ENCODE results near the gene TMEM164.

TMEM164 gene

DNA sequence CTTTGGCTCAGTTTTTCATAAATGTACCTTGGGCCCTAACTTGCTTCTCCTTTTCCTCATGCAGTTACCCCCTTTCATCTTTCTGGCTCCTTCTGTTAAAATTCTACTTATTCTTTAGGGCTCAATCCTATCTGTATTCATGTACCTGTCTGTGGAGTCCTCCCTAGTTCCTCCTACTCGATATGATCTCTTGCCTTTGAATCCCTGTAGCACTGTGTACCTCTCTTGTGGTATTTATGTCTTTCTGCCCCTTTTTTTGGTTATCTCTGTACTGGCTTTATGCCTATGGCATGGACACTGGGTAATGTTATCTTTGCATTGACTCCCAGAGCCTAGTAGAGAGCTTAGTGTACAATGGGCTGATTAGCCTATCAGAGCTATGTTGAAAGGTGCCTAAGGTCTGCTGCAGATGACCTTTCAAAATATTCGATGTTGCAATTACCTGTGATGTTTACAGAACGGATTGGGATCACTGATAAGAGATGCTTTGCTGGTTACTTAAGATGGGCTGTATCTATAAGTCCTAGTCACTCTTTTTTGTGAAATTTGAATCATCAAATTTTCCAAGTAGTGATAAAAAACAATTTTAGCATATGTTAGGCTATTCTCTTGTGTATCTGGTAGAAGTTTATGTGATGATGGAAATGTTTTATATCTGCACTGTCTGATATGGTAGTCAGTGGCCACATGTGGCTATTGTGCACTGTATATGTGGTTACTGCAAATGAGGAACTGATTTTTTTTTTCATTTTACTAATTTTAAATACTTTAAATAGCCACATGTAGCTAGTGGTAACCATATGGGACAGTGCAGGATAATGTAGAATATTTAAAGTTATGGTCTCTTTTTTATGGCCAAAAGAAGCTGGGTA is 33.5 kb downstream of the TMEM164 start:
- no peak for DNase-seq

DNA sequence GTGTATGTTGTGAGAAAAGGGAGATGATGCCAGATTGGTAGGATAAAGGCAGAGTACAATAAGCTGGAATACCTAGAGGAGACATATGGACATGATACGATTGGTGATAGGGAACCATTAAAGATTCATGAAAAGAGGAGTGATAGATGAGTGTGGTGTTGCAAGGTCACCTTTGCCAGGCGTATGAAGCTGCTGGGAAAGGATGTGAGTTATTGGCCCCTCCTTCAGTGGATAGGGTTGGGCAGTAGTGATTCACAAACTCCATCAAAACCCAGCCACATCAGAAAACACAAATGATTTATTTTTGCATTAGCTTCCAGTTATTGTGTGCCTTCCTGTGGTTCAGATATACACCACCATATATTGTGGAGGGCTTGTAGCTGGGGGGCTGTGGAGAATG is 34.3 kb downstream of the TMEM164 start:
- no peak for DNase-seq

DNA sequence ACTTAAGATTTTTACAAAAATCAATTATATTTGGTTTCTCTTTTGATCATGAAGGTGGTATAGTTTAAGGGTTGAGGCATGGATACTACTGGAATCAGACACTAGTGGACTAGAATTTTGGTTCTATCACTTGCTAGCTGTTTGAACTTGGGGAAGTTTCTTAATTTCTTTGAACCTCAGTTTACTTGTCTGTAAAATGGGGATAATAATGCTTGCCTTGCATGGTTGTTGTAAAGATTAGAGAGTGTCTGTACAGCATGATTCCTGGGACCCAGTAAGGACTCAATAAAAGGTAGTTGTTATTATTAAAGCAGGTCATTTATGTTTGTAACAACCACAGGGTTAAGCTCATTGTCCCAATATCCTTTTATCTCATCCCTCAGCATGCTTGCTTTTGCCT is 36.0 kb downstream of the TMEM164 start:
- DNase-seq = no peak

DNA sequence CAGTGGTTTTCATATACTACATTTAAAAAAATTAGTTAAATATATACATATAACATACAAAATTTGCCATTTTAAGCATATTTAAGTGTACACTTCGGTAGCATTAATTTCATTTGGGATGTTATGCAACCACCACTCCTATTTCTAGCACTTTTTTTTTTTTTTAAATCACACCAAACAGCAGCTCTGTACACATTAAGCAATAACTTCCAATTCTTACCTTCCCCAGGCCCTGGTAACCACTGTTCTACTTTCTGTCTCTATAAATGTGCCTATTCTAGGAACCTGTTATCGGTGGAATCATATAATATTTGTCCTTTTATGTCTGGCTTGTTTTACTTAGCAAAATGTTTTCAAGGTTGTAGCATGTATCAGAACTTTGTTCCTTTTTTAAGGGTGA is 39.1 kb downstream of the TMEM164 start:
- no peak for DNase-seq

DNA sequence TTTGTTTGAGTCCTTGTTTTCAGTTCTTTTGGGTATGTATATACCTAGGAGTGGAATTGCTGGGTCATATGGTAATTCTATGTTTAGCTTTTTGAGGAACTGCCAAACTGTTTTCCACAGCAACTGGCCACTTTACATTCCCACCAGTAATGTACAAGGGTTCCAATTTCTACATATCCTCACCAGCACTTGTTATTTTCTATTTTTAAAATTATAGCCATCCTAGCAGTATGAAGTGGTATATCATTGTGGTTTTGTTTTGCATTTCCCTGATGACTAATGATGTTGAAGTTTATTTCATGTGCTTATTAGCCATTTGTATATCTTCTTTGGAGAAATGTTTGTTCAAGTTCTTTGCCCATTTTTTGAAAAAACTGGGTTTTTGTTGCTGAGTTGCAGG is 39.6 kb downstream of the TMEM164 start:
- DNase-seq = no peak

DNA sequence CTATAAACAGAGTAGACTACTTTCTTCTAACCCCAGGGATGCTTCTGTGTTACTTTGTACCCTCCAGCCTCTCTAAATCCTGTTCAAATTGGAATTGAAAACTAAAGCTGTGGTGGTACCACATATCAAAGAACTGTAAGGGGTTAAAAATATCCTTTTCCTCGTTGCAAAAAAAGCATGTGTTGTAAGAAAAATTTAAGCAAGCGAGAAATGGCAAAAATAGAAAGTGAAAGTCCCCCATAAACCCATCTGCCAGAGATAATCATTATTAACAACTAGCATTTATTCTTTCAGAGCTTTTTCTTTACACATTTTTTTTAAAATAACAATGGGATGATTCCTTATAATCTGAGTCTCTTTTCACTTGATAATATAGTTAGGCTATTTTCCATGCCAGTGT is 40.6 kb downstream of the TMEM164 start:
- DNase-seq = no peak

DNA sequence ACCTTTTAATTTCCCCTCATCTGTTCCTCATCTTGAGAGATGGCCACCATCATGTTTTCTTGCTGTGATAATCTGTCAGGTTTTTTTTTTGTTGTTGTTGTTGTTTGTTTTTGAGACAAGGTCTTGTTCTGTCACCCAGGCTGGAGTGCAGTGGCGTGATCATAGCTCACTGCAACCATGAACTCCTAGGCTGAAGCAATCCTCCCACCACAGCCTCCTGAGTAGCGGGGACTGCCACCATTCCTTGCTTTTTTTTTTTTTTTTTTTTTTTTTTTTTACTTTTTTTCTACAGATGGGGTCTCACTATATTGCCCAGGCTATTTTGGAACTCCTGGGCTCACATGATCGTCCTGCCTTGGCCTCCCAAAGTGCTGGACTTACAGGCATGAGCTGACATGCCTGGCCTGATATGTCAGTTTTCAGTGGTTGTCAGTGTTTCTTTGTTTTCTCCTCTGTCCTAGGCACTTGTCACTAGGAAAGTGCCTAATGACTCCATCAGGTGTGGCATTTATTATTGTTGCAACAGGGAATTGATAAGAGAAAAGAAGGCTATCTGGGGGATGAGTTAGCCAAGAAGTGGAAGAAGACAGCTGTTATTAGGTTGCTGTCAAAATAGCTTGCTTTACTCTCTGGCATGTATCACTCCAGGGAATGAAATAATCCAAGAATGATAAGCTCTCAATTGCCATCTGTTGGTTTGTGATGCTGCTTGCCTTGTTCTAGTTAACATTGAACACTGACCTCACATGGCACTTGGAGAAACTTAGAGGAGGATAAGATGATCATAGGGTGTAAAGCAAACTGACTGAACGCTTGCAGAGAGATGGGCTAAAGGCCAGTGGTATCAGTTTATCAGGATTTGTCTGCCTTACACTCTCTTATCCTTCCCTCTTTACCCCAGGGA is 41.7 kb downstream of the TMEM164 start:
- no peak for DNase-seq

DNA sequence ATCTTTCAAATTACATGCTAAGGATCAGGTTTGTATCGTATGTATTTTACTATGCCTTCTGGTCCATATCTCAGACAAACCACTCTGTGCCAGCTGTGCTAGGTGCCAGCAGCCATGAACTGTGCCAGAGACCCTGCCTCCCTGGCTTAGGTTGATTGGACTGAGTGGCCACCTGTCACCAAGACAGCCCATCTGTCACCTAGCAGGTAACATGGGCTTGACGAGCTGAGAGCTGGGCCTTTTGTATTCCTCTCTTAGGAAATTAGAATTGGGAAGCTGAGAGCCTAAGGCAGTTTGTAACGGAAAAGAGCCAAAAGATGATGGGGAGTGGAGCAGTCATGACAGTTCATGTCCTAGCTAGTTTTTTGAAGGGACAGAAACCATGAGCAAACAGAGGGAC is 42.5 kb downstream of the TMEM164 start:
- DNase-seq = no peak

DNA sequence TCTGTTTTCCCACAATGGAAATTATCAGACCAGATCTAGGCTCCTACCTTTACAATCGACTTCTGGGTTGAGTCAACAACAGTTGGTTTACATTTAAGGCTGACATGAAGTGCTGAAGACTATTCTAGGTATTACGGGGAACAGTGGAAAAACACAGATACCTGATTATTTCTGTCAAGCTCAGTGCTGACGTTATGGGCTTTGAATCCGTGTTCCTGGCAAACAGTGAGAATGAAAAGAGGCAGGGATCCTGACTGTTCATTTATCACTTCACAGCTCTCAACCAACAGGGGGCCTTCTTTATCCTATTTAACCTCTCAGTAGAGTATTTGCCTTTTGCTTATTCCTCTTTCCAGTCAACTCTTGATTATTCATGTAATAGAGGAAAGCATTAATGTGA is 43.1 kb downstream of the TMEM164 start:
- no peak for DNase-seq

DNA sequence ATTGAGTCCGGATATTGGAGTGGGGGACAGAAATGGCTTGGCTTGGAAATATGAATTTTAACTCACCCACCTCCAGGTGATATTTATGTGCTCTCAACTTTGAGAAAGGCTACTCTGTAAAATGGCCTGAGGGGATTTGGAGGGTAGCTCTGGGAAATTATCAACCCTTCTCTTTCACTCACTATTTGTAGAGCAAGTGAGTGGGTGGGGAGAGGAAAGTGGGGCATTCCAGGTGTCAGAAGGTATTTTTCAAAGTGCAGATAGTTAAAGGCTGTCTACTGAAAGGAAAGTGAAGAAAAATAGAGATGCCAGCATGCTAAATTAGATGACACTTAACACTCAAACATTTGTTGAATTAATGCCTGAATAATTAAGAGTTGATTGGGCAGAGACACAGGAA is 44.1 kb downstream of the TMEM164 start:
- DNase-seq = no peak

DNA sequence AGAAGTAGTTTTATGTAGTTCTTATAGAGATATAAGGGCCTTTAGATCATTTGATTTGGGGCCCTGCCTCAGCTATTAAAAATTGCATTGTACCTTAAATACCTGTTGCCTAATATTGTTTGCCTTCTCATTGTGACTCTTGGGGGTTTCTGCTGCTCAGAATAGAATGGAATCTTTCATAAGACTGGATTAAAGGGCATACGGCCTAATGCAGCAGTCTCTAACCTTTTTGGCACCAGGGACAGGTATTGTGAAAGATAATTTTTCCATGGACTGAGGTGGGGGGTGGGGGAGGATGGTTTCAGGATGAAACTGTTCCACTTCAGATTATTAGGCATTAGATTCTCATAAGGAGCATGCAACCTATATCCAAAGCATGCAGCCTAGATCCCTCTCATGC is 46.2 kb downstream of the TMEM164 start:
- DNase-seq = no peak

DNA sequence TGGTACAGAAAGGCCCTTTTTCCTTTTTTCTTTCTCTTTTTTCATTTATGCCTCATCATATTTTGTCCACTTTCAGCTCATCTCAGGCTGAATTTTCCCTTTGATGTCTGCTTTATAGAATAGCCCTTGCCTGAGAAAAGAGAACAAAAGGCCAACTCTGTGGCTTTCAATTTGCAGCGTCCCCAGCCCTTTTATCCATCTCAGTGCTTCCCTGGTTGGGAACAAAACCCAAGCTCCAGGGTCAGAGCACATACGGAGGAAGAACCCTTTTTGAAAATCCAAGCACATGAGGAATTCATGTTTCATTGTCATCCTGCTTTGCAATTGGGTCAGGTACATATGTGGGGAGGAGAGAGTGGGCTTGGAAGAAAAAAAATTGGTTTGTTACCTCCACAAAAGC is 47.5 kb downstream of the TMEM164 start:
- DNase-seq = no peak

DNA sequence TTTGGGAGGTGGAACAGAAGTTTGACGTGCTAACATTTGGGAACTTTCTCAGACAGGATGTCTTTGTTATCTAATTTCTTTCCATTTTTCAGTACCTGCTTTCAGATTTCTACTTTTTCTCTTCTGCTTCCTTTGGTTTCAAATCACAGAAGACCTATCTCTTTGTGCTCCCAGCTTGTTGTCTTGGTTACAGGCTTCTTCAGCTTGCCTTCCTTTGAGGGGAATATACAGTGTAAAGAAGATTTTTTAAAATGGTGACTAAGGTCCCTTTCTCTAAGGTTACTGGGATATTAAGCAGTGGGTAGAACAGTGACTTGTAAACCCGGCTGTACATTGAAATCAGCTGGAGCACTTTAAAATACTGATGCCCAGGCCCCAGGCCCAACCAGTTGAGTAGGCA is 48.0 kb downstream of the TMEM164 start:
- DNase-seq = no peak

DNA sequence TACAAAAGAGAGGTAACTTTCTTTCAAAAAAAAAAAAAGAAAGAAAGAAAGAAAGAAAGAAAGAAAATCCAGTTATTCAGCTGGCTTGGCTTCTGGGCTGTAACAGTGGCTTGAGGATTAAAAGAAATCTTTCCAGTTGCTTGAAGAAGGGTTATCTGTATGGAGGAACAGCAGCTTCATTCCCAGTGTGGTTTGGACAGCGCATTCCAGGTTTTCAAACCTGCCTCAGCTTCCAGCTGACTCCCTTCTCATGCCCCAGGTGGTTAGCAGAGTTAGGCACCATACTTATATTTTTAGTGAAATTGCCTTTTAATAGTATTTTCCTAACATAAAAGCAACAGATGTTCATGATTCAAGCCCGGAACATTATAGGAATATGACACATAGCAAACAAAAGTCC is 48.6 kb downstream of the TMEM164 start:
- no peak for DNase-seq

DNA sequence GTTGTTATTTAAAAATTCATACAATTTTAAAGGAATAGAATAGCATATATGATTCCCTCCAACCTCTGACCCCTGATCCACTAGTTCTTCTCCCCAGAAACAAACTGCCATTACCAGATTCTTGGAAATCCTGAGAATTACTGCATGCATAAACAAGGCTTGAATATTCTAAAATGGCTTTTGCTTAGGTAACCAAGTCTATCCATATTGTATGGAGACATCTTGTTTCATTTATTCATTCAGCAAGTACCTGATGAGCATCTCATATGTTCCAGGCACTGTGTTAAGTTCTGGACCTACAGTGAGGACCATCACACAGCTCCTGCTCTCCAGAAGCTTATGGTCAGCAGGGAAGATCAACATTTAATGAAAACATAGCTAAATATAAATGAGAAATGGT is 49.4 kb downstream of the TMEM164 start:
- DNase-seq = no peak

DNA sequence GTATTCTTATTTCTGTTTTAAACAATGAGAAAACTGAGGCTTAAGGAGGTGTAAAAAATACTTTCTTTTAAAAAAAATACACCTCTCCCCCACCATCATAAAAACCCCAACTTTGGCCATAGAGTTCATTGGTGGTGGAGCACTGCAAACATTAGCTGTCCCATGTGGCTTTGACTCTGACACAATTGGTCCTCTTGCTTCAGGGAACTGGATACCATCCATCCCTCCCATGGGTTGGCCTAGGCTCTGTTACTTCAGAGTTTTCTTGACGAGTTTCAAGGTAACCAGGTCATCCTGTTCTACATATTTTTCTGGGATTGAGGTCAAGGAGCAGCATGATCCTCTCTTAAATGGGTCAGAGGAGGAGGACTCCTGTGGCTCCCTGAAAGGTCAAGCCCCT is 50.5 kb downstream of the TMEM164 start:
- no peak for DNase-seq

DNA sequence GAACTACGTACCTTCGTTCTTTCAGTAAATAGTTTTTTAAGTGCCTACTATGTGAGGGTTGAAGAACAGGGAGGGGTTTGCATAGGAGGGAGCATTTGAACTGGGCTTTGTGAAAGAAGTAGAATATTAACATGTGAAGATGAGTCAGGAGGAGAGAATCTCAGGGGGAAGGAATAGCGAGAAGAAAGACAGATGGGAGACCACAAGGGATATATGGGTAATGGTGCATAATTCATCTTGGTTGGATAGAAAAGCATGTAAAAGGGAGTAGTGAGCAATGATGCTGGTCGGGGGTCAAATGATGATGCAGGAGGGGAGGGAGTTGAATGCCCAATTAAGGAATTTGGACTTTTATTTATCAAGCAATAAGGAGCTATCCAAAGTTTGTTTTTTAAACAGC is 52.7 kb downstream of the TMEM164 start:
- no peak for DNase-seq

DNA sequence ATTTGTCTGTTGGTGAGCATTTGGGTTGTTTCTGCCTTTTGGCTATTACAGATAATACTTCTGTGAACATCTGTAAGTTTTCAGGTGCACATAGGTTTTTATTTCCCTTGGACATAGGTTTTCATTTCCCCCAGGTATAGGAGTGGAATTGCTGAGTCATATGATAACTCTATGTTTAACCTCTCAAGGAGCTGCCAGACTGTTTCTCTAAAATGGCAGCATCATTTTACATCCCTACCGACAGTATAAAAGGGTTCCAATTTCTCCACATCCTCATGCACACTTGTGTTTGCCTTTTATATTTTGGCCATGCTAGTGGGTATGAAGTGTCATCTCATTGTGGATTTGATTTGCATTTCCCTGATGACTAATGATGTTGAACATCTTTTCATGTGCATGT is 53.5 kb downstream of the TMEM164 start:
- no peak for DNase-seq

DNA sequence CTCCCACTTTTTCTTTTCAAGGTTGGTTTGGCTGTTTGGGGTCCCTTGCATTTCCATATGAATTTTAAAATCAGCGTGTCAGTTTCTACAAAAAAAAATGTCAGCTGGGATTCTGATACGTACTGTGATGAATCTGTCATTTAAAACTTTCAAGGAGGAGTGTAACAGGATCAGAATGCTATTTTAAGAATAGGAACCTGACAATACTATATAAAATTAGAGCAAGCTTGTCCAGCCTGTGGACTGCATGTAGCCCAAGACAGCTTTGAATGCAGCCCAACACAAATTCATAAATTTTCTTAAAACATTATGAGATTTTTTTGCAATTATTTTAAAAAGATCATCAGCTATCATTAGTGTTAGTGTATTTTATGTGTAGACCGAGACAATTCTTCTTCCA is 56.5 kb downstream of the TMEM164 start:
- DNase-seq = no peak

DNA sequence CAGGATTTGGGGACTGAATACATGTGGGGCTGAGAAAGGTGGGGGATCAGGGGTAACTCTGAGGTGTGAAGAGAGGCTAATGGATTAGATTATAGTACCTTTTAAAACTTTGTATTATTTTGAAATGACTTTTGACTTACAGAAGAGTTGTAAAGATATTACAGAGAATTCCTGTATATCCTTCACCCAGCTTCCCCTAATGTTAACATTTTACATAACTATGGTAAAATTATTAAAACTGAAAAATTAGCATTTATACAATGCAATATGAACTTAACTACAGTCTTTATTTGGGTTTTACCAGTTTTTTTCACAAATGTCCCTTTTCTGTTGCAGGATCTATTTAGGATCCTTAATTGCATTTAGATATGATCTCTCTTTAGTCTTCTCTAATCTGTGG is 57.4 kb downstream of the TMEM164 start:
- no peak for DNase-seq

DNA sequence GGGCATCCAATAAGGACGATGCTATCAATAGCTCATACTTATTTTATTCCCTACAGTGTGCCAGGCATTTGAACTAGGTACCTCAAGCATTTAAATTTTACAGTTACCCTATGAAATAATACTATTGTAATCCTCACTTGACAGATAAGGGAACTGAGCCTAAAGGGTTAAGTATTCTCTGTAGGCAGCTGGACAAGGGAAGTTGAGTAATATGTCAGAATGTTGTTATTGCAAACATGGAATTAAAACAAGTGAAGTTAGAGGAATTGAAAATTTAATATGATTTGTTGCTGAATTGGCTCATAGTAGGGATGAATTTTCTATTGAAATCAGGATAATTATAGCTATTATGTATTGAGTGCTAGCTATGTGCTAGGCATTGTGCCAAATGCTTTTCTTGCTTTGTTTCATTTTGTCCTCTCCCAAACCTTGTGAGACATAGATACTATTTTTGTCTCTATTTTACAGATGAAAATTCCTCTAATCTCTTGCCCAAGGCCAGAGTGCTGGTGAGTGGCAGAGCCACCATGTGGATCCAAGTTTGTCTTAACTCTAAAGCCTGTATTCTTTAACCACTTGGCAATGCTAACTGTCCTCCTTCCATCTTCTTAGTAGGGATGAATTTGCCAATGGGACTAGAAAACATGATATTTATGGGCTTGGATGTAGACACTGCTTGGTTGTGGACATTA is 58.1 kb downstream of the TMEM164 start:
- no peak for DNase-seq

DNA sequence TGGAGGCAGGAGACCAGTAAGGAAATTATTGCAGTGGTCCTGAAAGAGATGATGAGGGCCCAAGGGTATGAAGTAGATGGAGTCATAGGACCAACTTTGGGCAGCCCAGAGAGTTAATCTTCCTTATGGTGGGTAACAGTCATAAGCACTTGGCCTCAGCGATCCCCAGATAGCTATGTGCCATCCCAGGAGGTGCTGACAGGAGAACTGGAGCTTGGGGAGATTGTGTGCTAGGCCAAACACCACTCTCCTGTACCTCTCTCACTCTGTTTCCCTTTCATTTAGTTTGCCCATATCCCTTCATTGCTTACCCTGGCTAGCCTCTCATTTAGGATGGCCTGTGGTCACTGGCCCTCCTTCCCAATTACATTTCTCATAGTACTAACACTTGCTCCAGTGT is 60.0 kb downstream of the TMEM164 start:
- DNase-seq = no peak
